Measurements from ENCODE around the gene PHC2. TPM values are rescaled to one million over a fixed set of nuclear protein-coding genes. Genes with fewer than 3 reads are reported as not detected.

Gene PHC2
- polyA plus RNA-seq, 3 donors: 103 to 125 (median 117) TPM

- peak; percentile 73 for DNase-seq
Measured at GRCh38 chr1:33392639-33393038, 38.3 kb downstream of the PHC2 start.

GRCh38 chr1:33392206-33392605, 38.7 kb downstream of the PHC2 start:
- no peak for DNase-seq

DNA sequence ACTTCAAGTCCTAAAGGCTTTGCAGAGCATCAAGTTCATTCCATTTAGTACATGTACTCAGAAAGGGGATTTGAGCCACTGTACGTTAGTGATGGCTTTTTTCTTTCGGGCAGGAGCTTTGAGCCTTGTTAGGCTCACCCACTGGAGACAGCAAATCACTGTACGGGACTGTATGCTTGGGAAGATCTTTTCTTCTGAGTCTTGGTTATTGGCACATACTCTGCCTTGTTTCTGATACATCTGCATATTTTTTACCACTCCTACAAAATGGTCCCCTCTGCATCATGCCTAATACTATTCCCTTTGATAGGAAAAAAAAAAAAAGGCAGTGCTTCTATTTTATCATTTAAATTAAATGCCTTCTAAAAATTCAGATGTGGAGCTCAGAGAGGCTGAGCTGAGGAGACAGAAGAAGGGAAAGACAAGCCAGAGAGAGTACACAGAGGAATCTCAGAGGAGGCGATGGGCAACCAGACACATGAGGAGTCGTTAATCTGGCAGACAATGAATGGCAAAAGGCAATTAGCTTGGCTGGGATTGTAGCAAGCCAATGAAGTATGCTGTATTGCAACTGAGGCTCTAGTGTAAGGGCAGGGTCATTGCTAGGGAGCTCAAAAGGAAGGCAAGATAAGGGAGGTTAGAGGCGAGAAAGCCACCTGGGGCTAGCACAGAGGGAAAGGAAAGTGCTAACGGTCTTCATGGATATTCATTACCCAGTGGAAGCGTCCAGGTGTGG, 39.4 kb downstream of the PHC2 start:
- DNase-seq: no peak

DNA sequence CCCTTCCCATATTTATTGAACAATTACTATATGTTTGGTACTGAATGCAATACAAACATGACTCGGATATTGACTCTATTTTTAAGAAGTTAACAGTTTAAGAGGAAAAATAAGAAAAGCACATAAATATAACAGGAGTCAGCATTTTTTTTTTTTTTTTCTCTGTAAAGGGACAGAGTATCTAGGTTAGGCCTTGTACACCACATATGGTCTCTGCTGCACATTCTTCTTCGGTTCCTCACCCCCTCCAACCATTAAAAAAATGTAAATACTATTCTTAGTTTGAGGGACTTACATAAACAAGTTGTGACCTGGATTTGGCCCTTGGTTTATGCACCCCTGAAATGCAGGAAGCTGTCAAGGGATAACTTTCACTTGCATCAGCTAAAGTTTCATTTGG, 40.4 kb downstream of the PHC2 start:
- DNase-seq: no peak

DNA sequence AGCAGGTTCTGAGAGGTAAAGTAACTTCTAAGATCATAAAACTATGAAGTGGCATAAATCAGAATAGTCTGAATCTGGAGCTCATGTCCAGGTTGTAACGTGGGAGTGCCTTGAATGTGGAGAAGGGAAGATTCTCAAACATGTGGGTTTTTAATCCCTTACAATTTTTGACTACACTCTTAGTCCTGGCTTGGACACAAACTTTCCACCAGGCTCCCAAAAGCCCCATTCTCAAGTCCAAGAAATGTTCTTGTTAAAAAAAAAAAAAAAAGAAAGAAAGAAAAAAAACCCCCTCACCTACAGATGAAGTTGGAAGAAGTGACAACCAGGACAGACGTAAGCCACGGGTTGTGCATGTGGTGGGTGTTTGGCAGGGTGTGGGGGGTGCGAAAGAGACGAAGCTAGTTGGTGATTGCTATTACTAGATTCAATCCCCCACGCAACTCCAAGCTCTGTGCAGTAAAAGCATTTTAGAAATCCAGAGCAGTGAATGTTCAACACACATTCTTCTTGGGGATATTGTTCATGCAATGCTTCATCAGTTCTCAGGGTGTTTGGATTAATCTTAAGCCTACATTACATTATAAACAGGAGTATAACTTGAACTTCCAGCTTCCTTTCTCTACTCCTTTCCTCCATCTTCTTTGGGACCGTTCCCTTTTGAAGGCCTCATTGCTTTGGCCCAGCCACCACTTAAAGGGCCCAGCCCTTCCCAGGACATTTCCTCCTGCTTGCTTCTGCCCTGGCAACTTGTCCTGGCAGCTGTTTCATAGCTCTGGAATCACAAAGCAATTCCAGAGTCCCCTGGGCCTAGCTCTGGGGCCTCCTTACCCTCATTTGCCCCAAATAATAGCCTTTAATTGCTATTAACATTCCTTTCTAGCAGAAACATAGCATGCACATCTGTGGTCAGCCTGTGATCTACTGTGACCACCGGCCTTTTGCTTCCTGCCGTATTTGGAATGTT, 41.8 kb downstream of the PHC2 start:
- peak; percentile 48 for DNase-seq

DNA sequence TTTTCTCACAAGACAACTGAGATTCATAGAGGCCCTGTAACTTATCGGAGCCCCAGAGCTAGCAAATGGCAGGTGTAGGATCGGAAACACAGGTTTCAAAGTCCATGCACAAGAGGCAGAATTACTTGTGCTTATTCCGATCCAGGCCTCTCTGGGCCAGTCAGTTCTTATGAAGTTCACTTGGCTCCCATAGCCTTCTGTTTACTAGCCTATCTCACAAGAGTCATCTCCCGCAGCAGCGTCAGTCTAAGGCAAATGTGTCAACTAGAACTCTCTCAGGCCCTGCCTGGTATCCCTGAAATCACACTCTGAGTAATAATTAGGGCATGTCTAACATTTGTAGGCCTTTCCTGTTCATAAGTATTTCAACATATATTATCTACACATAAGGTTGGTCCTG, 43.3 kb downstream of the PHC2 start:
- no peak for DNase-seq

DNA sequence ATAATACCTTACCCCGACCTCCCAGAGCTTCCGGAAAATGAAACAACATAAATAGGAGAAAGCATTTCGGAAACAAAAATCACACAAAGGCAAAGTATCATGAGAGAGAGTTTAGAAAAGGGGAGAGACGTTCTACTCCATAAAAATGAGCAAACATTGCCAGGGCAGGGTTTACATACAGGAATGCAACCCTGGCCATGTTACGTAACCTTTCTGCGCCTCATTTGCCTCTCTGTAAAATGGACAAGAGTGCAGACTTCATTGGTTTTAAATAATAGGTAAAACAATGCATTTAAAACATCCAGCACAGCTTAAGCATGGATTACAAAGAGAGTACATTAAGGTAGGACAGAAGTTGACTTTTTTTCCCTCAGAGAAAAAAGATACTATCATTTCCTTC, 45.6 kb downstream of the PHC2 start:
- no peak for DNase-seq

DNA sequence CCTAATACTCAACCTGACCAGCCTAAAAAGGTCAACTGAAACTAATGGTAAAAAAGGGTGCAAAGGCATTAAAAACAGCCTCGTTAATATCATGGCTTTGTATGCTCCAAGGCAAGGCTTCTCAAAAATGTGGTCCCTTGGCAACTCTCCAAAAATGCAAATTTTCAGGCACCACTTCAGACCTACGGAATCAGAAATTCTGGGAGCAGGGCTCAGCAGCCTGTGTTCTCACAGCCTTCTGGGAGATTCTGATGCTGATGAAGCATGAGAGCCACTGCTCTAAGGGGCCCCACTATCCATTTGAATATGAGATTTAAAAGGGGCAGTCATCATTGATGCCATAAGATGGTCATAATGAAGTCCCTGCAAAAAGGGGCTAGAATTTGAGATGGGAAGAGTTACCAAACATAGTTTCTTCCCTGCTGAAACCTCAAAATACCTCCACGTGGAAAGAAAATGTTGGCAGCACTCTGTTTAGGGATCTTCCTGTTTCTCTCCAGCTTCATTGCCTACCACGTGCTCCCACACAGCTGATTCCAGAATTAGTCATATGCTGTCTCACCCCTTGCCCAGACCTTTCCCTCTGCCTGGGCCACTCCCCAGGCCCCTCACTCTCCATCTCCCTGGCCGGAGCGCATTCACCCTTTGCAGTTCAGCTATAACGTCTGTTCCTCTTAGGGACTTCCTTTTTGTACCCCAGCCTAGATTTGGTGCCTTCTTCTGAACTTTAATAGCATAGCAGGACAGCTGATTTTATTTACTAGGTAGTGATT, 46.7 kb downstream of the PHC2 start:
- DNase-seq: no peak

DNA sequence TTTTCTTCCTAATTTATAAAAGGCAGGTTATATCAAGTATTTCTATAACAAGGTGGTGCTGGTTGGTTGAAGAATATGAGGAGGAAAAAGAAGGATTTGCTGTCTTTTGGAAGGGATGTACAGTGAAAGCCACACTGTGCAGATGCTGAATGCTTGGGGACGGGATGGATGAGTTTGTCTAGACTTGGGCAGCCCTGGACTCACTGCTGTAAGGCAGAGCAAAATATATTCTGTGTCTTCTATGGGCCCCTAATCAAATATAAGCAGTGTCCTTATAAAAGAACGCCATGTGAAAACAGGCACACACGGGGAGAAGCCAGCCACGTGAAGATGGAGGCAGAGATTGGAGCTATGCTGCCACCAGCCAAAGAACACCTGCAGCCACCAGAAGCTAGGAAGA, 47.4 kb downstream of the PHC2 start:
- DNase-seq: no peak

DNA sequence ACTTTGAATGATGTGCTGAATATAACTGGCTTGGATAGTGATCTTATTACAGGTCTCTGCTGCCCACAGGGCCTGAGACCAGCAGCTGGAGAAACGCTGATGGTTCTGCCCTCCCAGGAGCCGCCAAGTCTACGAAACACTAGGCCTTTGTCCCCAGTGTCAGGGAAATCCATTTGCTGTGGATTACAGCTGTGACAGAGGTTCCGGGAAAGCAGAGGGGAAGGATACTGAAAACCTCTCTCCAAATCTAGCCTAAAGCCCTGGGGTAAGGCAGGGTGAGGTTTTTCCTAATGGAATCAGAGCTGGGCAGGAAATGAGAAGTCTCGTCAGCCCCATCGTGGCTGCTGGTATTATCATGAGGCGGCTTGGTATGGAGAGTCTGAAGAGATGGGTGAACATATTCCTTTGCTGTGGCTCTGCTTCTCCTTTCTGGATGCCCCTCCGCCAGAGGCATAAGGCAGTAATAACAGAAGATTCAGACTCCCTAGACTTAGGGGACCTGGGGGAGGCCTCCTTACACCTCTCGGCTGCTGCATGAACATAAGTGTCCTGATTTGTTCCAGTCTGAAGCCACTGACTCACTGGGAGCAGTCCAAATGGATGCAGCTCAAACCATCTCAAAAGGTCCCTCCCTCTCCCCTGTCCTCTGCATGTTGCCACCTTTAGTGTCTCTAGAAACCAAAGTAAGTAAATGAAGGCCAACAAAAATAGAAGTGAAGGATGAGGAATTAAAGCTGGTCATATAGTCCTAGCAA, 48.1 kb downstream of the PHC2 start:
- DNase-seq: no peak

GRCh38 chr1:33381977-33382376, 48.9 kb downstream of the PHC2 start:
- DNase-seq: no peak

DNA sequence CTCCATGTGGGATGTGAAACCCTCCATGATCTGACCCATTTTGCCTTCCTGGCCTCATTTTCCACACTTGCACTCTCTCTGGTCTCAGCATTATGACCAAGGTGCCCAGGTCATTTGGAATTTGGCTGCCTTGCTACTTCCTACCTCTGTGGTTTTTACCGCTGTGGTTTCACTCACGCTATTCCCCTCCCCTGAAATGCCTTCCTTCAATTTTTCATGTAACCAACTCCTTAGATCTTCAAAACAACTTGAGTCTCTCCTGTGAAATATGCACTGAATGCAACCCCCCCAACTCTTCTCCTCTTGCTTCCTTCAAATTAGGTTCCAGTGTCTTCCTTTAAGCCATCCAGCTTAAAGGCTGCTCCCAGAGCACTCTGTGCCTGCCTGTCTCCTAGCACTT, 50.1 kb downstream of the PHC2 start:
- DNase-seq: no peak

- peak; percentile 54 for DNase-seq
Measured at GRCh38 chr1:33379631-33380354, 51.1 kb downstream of the PHC2 start.

DNA sequence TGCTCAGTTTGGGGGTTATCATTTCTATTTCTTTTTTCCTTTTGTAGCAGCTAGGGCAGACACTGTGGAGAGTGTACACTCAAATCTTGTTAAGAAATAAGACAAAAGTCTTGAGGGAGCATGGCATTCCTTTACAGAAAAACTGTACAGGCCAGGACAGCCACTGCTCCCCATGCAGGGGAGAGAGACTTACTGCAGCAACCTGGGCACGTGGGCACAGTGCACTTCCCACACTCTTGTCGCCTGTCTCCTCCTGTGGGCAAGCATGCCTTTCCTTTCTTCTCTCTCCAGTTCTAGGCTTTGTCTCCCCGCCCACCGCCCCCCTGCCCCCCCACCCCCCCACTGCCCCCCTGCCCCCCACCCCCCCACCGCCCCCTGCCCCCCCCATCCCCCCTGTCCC, 51.9 kb downstream of the PHC2 start:
- no peak for DNase-seq

DNA sequence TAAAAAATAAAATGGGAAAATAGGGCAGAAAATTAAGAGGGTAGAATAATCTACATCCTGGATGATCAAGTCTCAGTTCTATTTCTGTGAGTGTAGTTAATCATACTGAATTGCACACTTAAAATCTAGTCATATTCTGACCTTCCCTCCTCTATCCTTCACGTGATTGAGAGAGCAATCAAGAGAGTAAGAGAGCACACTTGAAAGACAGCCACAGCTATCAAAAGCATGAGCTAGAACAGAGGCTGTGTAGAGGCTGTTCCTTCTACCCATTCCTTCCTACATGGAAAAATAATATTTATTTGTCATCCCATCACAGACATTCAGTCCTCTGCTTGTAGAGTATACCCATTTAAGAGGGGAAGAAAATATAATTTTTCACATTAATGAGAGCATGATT, 52.4 kb downstream of the PHC2 start:
- no peak for DNase-seq

DNA sequence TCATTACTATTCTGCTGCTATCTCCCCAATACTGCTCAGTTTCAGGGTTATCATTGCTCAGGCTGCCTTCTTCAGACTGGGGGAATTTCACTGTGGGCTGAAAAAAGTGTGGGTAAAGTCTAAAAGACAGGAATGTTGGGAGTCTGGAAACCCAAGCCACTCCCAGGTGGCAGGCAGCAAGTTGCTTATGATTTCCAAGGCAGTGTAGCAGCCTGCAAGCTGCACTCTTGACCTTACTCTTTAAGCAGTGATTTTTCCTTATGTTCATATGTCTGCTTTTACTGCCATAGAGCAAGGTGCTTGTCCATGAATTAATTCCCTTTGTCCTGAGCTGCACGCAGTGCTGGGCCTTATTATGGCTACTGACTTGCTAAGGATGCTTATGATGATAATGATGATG, 53.1 kb downstream of the PHC2 start:
- no peak for DNase-seq

GRCh38 chr1:33377013-33377412, 53.9 kb downstream of the PHC2 start:
- no peak for DNase-seq

- no peak for DNase-seq
Measured at GRCh38 chr1:33375316-33375715, 55.6 kb downstream of the PHC2 start.

DNA sequence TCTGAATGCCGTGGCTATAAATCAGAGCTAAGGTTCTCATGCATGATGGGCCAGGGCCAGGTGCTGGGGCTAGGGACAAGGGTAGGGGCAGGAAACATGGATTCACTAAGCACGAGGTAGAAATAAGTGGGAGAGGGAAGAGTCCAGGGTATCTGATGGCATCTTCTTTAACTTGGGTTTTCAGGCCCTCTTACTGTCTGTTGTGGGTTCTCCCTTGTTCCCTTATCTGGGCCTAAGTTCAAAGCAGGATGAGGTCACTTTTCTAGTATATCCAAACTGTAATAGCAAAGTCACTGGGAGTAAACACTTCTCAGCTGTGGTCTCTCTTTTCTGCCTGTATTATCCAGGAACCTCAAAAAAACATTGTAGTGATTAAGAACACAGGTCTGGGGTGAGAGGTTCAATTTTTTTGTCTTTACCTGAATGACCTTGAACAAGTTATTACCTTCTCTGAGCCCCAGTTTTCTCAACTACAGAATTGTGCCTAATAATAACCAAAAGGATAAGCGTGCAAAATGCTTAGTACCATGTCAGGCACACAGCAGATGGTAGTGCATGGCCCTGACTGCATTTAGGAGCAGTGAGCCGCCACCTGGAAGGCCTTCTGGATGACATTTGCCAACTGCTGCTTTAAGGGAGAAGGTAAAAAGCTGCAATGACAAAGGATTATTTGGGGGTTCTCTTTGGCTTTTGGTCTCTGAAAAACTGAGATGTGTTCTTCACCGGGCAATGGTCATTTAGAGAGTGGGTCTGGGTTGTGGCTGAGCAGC, 56.4 kb downstream of the PHC2 start:
- DNase-seq: no peak

- no peak for DNase-seq
Measured at GRCh38 chr1:33373606-33374005, 57.3 kb downstream of the PHC2 start.
